ENCODE results near the gene OR5AC2.

DNA sequence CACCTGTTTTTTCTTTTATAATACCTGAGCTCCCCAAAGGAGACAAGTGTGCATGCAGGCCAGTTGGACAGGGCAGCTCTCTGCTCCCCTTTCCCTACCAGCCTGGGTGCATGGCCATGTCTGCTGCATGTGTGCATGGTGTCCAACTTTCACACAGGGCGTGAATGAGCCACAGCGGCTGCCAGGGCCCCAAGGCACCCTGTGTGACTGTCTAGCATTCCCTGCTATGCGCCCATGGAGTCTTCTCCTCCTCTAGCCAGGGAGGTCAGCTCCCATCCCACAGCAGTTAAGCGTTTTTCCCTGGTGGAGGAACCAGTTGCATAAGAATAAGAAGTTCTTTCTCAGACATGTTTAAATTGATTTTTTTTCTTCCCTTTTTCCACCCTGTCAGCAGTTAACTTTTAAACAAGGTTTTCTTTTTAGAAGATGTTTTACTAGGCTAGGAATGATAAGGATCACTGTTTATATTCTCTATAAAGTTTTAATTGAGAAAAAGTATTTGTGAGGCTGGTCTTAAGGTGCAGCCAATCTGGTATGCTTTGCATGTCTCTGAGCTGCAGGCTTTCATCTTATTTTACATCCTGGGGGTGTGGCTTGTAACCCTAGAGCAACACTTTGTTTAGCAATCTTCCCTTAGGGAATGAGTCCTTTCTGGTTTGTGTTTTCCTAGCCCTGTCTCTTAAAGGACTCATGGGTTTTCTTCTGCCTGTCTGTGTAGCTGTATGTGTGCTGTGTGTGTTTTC is 23.0 kb downstream of the OR5AC2 start:
- no peak for TF ChIP-seq EZH2 (IDR thresholded peaks at IDR 0.05; ENCODE audit: borderline replicate concordance, low read length)
- TF ChIP-seq, protein P1, sequence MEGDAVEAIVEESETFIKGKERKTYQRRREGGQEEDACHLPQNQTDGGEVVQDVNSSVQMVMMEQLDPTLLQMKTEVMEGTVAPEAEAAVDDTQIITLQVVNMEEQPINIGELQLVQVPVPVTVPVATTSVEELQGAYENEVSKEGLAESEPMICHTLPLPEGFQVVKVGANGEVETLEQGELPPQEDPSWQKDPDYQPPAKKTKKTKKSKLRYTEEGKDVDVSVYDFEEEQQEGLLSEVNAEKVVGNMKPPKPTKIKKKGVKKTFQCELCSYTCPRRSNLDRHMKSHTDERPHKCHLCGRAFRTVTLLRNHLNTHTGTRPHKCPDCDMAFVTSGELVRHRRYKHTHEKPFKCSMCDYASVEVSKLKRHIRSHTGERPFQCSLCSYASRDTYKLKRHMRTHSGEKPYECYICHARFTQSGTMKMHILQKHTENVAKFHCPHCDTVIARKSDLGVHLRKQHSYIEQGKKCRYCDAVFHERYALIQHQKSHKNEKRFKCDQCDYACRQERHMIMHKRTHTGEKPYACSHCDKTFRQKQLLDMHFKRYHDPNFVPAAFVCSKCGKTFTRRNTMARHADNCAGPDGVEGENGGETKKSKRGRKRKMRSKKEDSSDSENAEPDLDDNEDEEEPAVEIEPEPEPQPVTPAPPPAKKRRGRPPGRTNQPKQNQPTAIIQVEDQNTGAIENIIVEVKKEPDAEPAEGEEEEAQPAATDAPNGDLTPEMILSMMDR (conservative IDR thresholded peaks at IDR 0.05 in 1 of 2, IDR thresholded peaks at IDR 0.05 in 1 of 2; ENCODE audit: extremely low read depth in 1 of 2, insufficient read depth in 1 of 2, low read depth in 1 of 2, low read length in 2 of 2), result no peak
